CD4-positive, alpha-beta T cell (primary cell): ENCODE measurements around the gene ABRACL. TPM values are rescaled to one million over a fixed set of nuclear protein-coding genes. Genes with fewer than 3 reads are reported as not detected.

Source experiments
- ATAC-seq: fragments of 200-7000 bp; cut with Tn5 transposase; one replicate; pipeline ENCODE4 v1.10.0; 2022; ENCODE audit warnings: mild to moderate bottlenecking; ENCODE audit not compliant: poor library complexity
- CTCF ChIA-PET: fragments of 350-600 bp; sonication (Branson Sonifier 250); formaldehyde crosslinking; loops from one replicate; lab custom pipeline; 2021; ENCODE audit warnings: antibody characterized with exemption, inconsistent platforms; lab: Charles Lee
- POLR2A ChIA-PET: fragments of 350-600 bp; sonication (Branson Sonifier 250); formaldehyde crosslinking; loops from one replicate; lab custom pipeline; 2021; ENCODE audit warnings: antibody characterized with exemption, inconsistent platforms; lab: Charles Lee
- DNase-seq, 14 experiments: peaks; one replicate each; pipeline ENCODE4 v3.0.0-alpha.2; 2013 to 2020; ENCODE audit warnings: mixed read lengths in 2 of 14
- H3K27ac ChIP-seq, 2 donors: one replicate each; pipeline versions ENCODE4 v1.5.1 to v1.7.0; 2013; ENCODE audit warnings: low read length in 2 of 2, low read depth in 1 of 2, mild to moderate bottlenecking in 1 of 2
- H3K27me3 ChIP-seq, 2 experiments: 1 replicate in 1 of 2; 2 replicates in 1 of 2; pipeline versions ENCODE4 v1.6.1 to v1.7.0; 2013; ENCODE audit warnings: low read length in 2 of 2, control low read depth in 1 of 2, mild to moderate bottlenecking in 1 of 2, moderate library complexity in 1 of 2; ENCODE audit not compliant: insufficient read depth in 2 of 2, control insufficient read depth in 1 of 2
- H3K36me3 ChIP-seq: one replicate; pipeline ENCODE4 v1.6.1; 2013; ENCODE audit warnings: low read length, control low read depth; ENCODE audit not compliant: insufficient read depth
- H3K4me1 ChIP-seq: one replicate; pipeline ENCODE4 v1.6.1; 2013; ENCODE audit warnings: low read length, control low read depth; ENCODE audit not compliant: insufficient read depth
- H3K4me3 ChIP-seq: one replicate; pipeline ENCODE4 v1.5.1; 2013; ENCODE audit warnings: mild to moderate bottlenecking, low read length, moderate library complexity
- H3K9me3 ChIP-seq, 2 experiments: 1 replicate in 1 of 2; 2 replicates in 1 of 2; pipeline versions ENCODE4 v1.6.1 to v1.7.0; 2013; ENCODE audit warnings: low read length in 2 of 2, mild to moderate bottlenecking in 2 of 2, control low read depth in 1 of 2, moderate library complexity in 1 of 2; ENCODE audit not compliant: control insufficient read depth in 1 of 2, insufficient read depth in 1 of 2
- H3K27ac Mint-ChIP-seq: one replicate; pipeline ENCODE4 v1.8.0; 2020; ENCODE audit warnings: mixed read lengths
- H3K27me3 Mint-ChIP-seq: one replicate; pipeline ENCODE4 v1.8.0; 2021; ENCODE audit warnings: mixed read lengths
- H3K36me3 Mint-ChIP-seq: one replicate; pipeline ENCODE4 v1.8.0; 2021; ENCODE audit warnings: low read depth, mixed read lengths
- H3K4me1 Mint-ChIP-seq: one replicate; pipeline ENCODE4 v1.8.0; 2021; ENCODE audit warnings: low read depth, mixed read lengths
- H3K4me3 Mint-ChIP-seq: one replicate; pipeline ENCODE4 v1.8.0; 2020; ENCODE audit warnings: mild to moderate bottlenecking, mixed read lengths
- H3K9me3 Mint-ChIP-seq: one replicate; pipeline ENCODE4 v1.8.0; 2020; ENCODE audit warnings: mixed read lengths
- CTCF ChIP-seq: fragments of 200-600 bp; IDR thresholded peaks from one replicate; pipeline ENCODE4 v1.8.0; 2022; ENCODE audit warnings: antibody characterized with exemption, mild to moderate bottlenecking
- intact Hi-C, 2 experiments: fragments of 100-400 bp; cut with DNase I in 1 of 2; cut with micrococcal nuclease in 1 of 2; formaldehyde crosslinking; loops; one replicate each; pipeline versions ENCODE4 v1.15.1 to v1.9.0; 2023 to 2025; cut with DNase I, micrococcal nuclease
- total RNA-seq, 174 experiments: library from RNA in 2 of 174; stranded (reverse) in 2 of 174; gene quantifications; one replicate each; pipeline ENCODE4 v1.2.3 and lab custom pipeline; 2021 to 2026

The ABRACL gene
- total RNA-seq, 2 experiments from 2014 or later, result 36.8 to 40.6 TPM

GRCh38 chr6:139008117-139008516, 20.4 kb upstream of the ABRACL start:
- ATAC-seq, result no peak
- Histone ChIP-seq H3K27ac (no peak overlapping the region), H3K36me3 (no peaks in the 10 kb centered on the region), H3K4me3 (no peak overlapping the region), H3K9me3 (no peaks in the 10 kb centered on the region), H3K4me1 (no peaks in the 10 kb centered on the region), H3K27me3 (no peaks in the 10 kb centered on the region)
- Mint-ChIP-seq H3K4me3 (no peak overlapping the region), H3K9me3 (no peaks in the 10 kb centered on the region), H3K27ac (no peak overlapping the region), H3K4me1 (no peaks in the 10 kb centered on the region), H3K36me3 (no peaks in the 10 kb centered on the region), H3K27me3 (peaks cover 4% of the 10 kb centered on the region)
- ChIA-PET POLR2A (interaction anchor here (1.0 kb wide), 1 partner anchor 14 kb away, joined by 3 read pairs; no protein-coding TSS in a partner anchor), CTCF (no interaction called here)
- no peak for TF ChIP-seq CTCF
- DNase-seq, result no peak
- intact Hi-C loops, result no loop called here

DNA sequence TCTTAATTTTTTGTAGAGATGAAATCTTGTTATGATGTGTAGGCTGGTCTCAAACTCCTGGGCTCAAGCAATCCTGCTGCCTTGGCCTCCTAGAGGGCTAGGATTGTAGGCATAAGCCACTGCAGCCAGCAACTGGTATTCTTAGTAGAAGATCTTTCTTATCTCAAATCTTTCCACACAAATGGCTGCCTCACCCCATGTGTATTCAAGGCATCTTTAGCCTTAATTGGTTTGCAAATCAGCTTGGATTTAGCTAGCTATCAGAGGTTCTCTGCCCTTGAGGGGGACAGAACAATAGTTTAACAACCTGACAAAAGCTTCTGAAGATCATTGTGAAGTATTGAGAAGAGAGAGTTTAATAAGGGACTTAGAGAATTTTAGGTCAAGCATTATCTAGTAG, 17.9 kb upstream of the ABRACL start:
- no peaks in the 10 kb centered on the region for H3K9me3 ChIP-seq

DNA sequence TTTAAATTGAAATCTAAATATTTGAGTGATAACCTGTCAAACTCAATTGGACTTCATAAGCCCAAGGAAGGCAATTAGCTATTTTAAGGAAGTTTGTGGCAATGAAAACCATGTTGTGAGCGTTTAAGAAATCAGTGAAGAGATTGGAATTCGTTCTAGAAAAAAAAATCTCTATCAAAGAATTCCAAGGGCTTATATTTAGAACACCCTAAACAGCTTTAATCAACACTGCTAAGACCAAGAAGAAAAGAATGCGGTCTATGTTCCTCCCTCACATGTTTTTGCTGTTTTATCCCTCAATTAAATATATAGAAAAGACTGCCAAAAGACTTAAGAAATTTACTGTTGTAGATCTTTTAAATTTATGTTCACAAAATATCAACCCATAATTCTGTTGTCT, 16.6 kb upstream of the ABRACL start:
- TF ChIP-seq CTCF, result no peak
- Histone ChIP-seq H3K9me3 (no peaks in the 10 kb centered on the region), H3K27me3 (no peaks in the 10 kb centered on the region), H3K27ac (no peak overlapping the region), H3K4me3 (no peak overlapping the region), H3K4me1 (no peaks in the 10 kb centered on the region), H3K36me3 (no peaks in the 10 kb centered on the region)
- no peak overlapping the region for H3K4me3 Mint-ChIP-seq
- CTCF ChIA-PET, result no interaction called here
- no peak for ATAC-seq
- H3K4me1 Mint-ChIP-seq, result peaks cover 6% of the 10 kb centered on the region
- H3K27me3 Mint-ChIP-seq, result peaks cover 5% of the 10 kb centered on the region
- H3K27ac Mint-ChIP-seq, result no peak overlapping the region
- no peak for DNase-seq
- no peaks in the 10 kb centered on the region for H3K9me3 Mint-ChIP-seq
- H3K36me3 Mint-ChIP-seq, result no peaks in the 10 kb centered on the region
- intact Hi-C loops, result no loop called here
- POLR2A ChIA-PET, result no interaction called here

More for the DNA sequence above, 17.9 kb upstream of the ABRACL start:
- Histone ChIP-seq H3K4me1 (no peaks in the 10 kb centered on the region), H3K27ac (no peak overlapping the region), H3K27me3 (no peaks in the 10 kb centered on the region), H3K36me3 (no peaks in the 10 kb centered on the region), H3K4me3 (no peak overlapping the region)
- POLR2A ChIA-PET, result interaction anchor here (1.4 kb wide), 1 partner anchor 29 kb away, joined by 3 read pairs; no protein-coding TSS in a partner anchor
- H3K27me3 Mint-ChIP-seq, result peaks cover 5% of the 10 kb centered on the region
- H3K4me1 Mint-ChIP-seq, result no peaks in the 10 kb centered on the region
- intact Hi-C loops, result no loop called here
- H3K9me3 Mint-ChIP-seq, result no peaks in the 10 kb centered on the region
- CTCF ChIA-PET, result no interaction called here
- DNase-seq (no peak), ATAC-seq (no peak)
- H3K4me3 Mint-ChIP-seq, result no peak overlapping the region
- H3K36me3 Mint-ChIP-seq, result no peaks in the 10 kb centered on the region
- no peak for TF ChIP-seq CTCF
- no peak overlapping the region for H3K27ac Mint-ChIP-seq
